ENCODE results near the gene PUS3.
A peak's percentile ranks its signal among the peaks of the same experiment; 100 is the strongest.
"Not testable (repeated sequence)": the region's sequence is repeated elsewhere in the genome, so short reads cannot be mapped to it uniquely, and the experiment has no call there.

Gene PUS3

DNA sequence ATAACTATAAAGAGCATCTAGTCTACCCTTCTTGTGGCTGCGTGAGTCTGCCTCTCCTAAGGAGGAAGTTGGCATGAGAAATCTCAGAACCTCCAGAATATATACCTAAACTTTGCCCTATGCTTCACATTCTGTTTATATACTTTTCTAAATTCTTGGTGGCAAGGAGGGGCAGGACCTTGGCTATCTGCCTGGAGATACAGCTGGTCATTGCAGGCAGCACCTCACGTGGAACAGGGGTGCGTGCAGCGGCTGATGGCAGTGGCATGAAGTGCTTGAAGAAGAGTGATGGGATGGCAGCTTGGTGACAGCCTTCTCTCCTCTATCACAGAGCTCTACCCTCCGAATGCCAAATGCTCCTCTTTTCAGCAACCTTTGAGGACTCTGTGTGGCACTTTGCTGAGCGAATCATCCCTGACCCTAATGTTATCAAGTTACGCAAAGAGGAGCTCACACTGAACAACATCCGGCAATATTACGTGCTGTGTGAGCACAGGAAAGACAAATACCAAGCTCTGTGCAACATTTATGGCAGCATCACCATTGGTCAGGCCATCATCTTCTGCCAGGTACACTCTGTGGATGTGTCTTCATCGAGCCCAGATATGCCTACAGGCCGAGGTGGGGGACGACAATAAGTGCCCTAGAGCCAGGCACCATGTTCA, 13.8 kb upstream of the PUS3 start:
- DNase-seq (ENCODE audit: low read depth, low spot score), result no peak

DNA sequence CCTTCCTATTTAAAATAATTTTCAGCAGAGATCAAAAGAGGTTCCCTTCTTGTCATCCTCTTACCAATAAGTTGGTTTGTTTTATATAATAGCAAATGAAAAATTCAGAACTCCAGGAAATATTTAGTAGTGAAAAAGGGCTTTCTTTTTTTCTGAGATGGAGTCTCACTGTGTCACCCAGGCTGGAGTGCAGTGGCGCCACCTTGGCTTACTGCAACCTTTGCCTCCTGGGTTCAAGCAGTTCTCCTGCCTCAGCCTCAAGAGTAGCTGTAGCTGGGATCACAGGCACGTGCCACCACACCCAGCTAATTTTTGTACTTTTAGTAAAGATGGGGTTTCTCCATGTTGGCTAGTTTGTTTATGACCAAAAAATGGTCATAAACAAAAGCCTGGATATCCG, 11.6 kb upstream of the PUS3 start:
- not testable (repeated sequence) for DNase-seq (ENCODE audit: low read depth, low spot score)

DNA sequence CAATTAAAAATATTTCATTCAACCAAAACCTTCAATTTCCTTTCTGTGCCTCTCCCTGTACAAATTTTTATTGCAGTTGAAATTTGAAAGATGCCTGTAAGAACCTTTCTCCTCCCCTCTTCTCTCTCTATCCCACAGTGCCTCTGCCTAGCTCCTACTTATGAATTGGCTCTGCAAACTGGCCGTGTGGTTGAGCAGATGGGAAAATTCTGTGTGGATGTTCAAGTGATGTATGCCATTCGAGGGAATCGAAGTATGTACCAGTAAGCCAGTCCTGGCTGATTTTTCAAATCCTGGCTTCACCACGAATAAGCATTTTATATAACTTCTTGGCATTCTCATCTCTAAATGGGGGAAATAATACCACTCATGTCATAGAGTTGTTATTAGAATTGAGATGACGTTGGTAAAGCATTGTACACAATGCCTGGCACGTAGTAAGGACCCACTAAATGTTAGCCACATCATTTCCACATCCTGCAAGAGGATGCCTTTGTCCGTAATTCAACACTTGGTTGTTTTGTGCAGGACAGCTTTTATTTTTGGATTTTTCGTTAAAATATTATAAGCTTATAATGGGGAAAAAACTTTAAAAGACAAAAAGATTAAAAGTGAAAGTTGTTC, 7.3 kb upstream of the PUS3 start:
- DNase-seq (ENCODE audit: low read depth, low spot score), result no peak

DNA sequence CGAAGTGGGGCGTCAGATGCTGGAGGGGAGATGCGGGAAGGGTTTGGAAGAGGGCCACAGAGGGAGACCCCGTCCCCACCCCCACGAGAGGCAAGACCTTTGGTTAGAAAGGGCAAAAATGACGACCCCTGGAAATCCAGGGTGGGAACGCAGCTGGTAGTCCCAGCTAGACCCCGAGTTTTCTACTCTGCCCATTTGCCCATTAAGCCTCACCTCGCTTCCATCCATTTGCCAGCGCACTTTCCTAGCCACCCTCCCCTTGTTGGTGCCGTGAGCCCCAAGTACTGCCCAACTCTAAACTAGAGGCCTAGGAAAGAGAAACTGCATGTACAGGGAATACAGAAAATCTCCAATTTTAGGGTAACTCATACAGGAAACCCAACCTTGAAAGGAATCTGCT, 1.7 kb upstream of the PUS3 start:
- no peak for DNase-seq (ENCODE audit: low read depth, low spot score)

DNA sequence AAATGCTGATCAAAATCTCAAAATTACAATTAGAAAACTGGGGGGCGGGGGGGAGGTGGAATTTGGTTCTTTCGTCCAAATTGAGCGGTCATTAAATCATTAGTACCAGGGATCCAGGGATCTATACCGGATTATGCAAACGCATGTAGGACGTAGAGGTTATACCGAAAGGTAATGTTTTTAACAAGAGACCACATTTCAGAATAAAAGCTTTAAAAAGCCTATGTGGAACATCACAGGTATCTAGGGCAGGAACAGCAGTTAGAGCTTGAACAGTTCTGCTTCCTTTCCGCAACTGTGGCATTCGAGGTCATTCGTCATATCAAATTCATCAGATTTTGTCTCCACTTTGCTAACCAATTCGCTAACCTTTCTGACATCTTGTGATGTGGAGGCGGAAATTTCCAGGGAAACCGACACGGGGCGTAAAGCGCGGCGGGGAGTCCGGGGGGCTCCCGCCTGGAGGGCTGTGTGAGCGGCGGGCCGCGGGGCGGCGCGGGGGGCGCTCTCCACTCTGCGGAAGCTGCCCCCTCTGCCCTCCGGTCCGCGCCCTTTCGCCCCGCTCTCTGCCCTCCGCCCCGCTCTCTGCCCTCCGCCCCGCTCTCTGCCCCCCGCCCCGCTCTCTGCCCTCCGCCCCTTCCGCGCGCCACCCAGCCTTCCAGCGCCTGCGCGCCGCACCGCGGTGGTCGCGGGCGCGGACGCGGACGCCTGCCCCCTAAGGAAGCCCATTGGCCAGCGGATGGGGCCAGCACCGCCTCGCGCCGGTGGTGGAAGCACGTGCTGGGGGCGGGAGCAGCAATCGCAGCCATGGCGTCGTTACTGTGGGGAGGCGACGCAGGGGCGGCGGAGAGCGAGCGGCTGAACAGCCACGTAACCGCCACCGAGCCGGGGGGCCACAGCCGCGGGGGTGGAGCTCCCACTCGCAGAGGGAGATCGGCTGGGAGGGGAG, 979 bp upstream of the PUS3 start, which contains the start of gene DDX25:
Gene DDX25, plus strand, starts transcription at position 798 of the 949 bp plus-strand sequence. Its CDS starts 10 bp downstream, at position 808.
- DNase-seq (ENCODE audit: low read depth, low spot score), result no peak

DNA sequence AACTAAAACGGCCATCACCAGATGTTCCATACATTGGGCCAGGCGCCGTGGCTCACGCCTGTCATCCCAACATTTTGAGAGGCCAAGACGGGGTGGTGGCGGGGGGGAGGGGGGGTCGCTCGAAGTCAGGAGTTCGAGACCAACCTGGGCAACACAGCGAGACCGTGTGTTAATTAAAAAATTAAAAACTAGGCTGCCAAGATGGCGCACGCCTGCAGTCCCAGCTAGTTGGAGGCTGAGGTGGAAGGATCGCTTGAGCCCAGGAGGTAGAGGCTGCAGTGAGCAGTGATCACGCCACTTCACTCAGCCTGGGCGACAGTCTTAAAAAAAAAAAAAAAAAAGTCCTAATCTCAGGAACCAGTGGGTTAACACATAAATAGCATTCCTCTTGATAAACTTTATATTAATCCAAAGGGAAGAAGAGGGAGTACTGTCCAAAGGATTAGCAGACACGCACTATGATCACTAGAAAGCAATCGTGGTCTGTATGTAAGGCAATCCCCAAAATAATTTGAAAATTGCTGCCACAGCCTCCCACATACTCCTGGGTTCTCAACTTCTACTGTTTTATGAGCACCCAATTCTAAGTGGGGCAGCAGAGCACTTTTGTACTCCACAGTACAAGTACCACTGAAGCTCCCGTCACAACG, 604 bp downstream of the PUS3 start:
- DNase-seq (ENCODE audit: low read depth, low spot score), result no peak

DNA sequence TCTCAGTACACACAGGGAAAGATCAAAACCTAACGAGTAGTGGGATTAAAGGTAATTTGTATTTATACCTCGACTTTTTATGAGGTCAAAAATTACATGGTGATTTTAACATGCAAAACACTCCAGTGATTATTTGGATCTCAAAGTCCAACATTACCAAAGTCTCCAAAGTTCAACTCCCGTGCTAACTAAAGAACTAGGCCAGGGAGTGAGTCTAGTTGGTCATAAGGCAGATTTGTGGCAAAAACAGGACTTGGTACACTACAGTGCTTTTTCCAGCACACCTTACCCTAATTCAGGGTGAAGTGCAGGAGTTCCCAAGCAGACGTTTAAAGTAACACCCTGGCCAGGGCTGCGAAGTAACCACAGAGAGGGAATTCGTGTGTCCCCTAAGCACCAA, 1.1 kb downstream of the PUS3 start:
- DNase-seq (ENCODE audit: low read depth, low spot score), result no peak

DNA sequence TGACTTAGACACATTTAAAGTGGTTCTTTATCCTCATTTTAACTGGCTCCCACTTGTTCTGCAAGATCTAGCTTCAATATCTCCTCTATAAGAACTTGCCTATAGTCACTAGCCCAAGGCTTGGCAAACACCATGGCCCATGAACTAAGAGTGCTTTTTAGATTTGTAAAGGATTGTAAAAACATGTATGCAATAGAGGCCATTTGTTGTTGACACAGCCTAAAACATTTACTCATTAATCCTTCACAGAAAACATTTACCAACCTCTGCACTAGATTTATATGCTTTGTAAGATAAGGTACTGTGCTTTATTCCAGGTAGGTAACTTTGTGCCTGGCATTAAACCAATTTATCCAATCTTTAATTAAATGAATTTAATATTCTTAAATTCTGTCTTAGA, 10.0 kb downstream of the PUS3 start:
- DNase-seq (ENCODE audit: low read depth, low spot score), result no peak

DNA sequence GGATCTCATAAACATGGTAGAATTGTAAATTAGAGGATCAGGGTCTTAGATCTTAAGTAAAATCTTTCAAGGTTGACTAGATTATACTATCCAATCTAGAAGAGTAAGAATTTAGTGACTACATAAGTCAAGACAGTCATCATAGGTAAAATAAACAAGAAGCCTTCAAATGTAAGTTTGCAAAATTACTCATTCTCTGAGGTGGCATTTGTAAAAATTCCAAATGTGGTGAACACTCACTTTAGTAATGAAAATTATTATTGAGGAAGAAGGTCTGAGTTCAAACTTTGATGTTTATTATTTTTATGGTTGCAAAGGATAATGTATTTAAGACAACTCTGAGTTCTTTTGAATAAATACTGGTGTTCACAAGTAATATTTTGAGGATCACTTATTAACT, 10.9 kb downstream of the PUS3 start:
- no peak for DNase-seq (ENCODE audit: low read depth, low spot score)

DNA sequence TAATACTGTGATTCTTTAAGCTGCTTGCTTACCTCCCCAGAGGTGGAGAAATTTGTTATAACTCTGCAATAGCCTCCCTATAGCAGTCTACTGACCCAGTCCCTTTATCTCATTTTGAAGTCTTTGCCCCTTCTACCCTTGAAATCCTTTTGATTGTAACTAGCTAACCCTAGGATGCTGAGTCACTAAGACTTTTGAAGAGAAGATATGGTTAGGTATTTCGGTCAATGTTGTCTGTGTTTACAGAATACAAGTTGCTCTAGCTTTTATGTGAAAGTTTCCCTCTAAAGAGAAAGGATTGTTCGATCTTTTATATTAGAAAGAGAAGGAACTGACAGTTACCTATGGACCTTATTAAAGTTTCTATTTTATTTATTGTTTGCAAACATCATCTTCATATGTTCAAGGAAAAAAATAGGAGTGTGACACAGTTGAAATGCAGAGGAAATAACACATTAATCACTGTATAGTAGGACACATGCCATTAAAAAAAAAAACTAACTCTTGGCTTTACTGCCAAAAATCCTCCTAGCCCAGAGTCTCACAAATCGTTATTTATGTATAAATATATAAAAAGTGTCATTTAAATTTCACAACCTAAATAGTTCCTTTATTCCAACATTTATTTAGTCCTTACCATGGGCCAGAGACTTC, 12.4 kb downstream of the PUS3 start:
- no peak for DNase-seq (ENCODE audit: low read depth, low spot score)

DNA sequence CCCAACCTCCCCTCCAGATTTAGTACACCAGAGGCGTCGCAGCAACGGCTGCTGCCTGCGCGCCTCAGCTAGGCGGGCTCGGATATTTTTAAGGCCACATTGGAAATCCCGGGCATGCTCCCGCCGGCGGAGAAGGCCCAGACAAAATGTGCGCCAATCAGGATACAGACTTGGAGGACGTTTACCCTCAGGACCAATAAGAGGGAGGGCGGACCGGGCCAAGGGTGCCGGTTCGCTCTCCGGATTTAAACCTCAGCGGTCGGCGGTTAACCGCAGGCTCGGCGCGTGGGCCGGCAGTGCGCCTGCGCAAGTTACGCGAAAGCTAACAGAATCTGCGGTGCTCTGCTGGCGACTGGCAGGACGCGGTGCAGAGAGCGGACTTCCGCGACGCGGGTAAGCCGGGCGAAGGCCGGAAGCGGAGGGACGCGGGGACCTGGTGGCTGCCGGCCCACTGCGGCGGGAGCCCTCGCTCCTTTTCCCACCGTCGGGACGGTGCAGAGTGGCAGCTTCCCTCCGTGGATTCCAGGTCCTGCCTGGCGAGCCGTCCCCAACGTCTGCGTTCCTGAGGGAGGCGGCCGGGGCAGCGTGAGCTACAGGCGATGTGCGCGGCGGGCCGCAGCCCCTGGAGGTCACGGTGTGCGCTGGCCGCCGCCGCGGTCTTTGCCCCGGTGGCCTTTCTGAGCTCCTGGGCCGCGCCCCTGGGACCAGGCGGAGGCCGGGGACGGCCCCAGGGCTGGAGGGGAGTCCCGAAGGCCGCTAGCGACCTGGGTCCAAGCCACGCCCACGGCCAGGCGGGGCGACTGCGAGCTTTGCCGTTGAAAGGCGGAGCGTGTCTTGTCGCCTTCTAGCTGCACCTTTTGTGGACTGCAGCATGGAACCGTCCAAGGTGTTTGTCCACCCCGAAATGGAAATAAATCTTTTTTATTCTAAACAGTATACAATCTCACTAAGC, 15.4 kb downstream of the PUS3 start, which contains the start of gene HYLS1:
Gene HYLS1, plus strand, starts transcription at position 296 of the 952 bp plus-strand sequence. CDS start 11,701 bp downstream, outside the sequence.
- peak; percentile 94 for DNase-seq (ENCODE audit: low read depth, low spot score)

DNA sequence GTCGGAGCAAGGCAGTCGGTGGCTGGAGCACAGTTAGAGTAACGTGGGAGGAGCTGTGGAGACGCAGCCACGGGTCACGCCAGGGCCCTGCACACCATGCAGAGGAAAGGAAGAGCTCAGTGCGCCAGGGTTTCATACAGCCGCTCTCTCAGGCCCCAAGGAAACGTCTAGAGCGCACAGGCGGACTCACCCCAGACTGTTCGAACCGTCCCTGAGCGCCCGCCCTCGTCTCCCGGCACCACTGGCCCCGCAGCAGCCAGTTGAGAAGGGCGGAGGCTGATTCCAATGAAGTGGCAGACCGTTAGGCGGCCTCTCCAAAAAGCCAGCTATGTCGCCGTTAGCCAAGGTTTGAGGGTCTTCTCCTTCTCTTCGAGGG, 16.0 kb downstream of the PUS3 start:
- no peak for DNase-seq (ENCODE audit: low read depth, low spot score)

DNA sequence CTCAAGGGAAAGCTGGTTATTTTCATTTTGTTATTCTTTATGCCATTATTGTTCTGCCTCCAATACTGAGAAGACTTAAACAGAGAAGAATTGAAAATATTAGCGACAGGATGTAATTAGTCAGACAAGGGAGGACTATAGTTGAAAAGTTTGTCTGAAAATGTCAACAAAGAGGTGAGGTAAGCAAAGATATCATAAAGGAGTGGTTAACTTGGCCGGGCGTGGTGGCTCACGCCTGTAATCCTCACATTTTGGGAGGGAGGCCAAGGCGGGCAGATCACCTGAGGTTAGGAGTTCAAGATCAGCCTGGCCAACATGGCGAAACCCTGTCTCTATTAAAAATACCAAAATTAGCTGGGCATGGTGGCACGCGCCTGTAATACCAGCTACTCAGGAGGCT, 19.6 kb downstream of the PUS3 start:
- DNase-seq (ENCODE audit: low read depth, low spot score), result no peak

DNA sequence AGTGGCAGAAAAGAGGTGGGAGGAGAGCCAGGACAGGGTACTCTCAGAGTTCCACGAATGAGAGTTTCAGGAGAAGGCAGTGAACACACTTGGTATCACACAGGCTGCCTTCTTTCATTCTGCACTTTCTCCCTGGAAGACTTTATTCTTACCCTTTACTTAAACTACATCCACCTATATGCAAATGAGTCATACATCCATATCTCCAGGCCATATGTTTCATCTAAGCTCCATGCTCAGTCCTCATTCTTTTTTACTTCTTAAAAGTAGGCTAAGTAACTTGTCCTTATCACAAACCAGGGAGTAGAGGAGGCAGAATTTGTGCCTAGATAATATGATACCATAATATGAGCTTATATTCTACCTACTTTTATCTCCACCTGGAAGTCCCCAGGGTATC, 21.7 kb downstream of the PUS3 start:
- DNase-seq (ENCODE audit: low read depth, low spot score), result no peak

DNA sequence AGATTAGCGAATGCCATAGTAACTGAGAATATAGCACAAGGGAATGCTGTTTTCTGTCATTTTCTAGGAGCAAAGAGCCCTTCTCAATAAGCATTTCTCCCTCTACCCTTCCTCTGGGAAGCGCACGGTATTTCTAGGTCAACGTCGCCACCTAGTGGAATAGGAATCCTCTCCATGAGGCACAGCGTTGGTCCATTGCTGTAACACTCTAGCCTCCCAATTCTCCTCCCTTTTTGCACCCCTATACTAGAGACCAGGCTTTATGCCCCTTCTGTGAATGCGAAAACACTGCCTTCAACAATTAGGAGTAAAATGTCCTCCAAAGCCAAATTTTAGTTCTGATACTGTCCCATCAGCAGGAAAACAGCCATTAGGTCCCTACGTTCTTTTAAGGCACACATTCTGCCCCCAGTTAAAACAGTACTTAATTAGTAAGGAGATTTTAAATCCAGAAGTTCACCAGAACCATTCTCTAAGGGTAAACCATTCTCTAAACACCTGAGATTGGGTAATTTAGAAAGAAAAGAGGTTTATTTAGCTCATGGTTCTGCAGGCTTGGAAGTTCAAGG, 28.4 kb downstream of the PUS3 start:
- peak; percentile 24 for DNase-seq (ENCODE audit: low read depth, low spot score)

DNA sequence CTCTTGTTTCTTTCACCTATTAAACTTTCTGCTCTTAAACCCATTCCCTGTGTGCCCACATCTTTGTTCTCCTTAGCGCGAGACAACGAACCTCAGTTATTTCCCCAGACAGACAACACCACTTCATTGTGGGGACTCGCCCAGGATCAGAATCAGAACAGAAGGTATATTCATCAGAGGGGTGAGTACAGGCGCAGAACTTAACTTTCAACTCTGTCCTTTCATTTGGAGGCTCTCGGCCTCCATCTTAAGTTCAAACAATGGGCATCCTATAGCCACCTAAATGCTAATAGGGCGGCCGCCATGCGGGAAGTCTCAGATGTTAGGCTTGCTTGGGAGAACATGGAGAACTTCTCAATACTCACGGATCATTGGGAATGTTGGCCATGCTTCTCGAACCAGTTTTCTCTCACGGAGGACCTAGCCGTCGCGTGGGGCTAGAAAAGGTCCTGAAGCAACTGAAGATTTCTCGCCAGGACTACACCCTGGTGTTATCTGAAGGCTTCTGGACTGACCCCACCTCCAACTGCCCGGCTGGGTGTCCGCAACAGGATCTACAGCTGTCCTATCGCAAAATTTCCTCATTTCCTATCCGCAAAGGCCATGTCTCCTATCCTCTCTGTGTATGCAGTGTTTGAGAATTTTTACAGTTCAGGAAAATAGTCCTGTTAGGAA, 29.0 kb downstream of the PUS3 start:
- DNase-seq (ENCODE audit: low read depth, low spot score), result no peak

DNA sequence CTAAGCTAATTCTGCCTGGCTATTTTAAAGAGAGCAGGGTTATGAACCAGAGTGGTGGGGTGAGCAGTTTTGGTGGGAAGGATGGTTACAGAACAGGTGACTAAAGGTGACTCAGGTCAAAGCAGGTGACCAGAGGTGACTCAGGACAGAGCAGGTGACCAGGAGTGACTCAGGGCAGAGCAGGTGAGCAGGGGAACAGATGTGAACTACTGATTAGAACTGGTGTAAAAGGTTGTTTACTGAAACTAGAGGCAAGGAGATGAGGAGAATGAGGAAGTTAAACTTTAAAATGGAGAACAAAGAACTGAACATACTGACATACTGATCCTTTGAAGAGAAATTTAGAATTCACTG, 30.9 kb downstream of the PUS3 start:
- DNase-seq (ENCODE audit: low read depth, low spot score), result no peak

DNA sequence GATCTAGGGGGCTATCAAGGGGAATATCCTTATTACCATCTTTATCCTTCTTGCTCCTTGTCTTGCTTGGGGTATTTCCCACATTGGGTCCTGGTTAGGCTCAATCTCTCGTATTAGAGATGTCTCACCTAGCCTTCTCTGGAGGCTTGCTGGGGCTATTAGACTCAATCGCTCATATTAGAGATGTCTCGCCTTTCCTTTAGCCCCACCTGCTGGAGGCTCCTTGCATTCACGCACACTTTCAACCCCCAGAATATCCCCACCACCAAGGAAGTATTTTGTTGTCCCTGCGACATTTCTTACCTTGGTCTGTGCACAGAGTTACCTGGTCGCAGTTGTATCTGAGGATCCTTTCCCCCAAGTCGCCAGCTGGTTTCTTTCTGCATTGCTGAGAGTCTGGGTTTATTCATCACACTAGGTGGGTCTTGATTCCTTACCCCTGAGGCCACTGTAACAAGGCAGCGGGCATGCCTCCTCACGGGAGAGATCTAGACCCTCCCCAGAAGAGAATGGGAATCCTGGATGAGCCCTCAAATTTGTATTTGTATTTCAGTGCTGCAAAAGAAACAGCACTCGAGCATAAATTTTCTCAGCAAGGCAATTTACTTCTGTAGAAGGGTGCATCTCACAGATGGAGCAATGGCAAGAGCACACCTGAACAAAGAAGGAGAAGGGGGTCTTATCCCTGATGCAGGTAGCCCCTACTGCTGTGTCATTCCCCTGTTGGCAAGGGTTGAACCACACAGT, 31.4 kb downstream of the PUS3 start:
- DNase-seq (ENCODE audit: low read depth, low spot score), result no peak

DNA sequence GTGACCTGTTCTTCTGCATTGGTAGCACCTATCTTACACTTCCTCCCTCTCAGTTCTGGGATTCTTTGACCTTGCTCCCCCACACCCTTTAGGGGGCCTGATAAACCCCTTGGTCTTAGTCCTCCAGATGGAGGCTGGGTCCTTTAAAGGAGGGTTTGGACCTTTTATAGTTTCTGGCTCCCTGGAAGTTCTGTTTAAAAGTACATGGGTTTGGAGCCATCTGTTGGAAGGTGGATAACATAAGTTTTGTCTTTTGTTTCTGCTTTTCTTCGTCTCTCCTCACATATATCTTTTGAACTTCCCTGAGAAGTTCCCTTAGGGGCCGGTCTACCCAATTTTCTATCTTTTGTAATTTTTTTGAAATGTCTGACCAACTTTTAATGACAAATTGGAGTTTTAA, 33.5 kb downstream of the PUS3 start:
- no peak for DNase-seq (ENCODE audit: low read depth, low spot score)
